H1 (cell line): ENCODE data around the gene SLC25A24.
"Not testable (repeated sequence)": the region's sequence is repeated elsewhere in the genome, so short reads cannot be mapped to it uniquely, and the experiment has no call there.

Experiments
- ATF3 ChIP-seq: IDR thresholded peaks from 2 replicates; pipeline ENCODE4 v1.6.1; 2011; ENCODE audit warnings: low read depth, mild to moderate bottlenecking, low read length; ENCODE audit not compliant: insufficient read depth
- CTCF ChIP-seq, 3 experiments: IDR thresholded peaks; 1 replicate in 2 of 3; 2 replicates in 1 of 3; pipeline versions ENCODE4 v1.5.1 to v1.6.1; 2011; ENCODE audit warnings: low read length in 3 of 3, mild to moderate bottlenecking in 3 of 3, inconsistent platforms in 2 of 3, low read depth in 1 of 3, moderate library complexity in 1 of 3; ENCODE audit not compliant: insufficient read depth in 1 of 3; ENCODE audit errors: control extremely low read depth in 1 of 3
- RFX5 ChIP-seq: IDR thresholded peaks from 2 replicates; pipeline ENCODE4 v1.6.1; 2011; ENCODE audit warnings: low read depth, low read length, improper control_type of control experiment, borderline replicate concordance
- RNF2 ChIP-seq: fragments of 200-900, 300-1000 bp; sonication (generic); IDR thresholded peaks from 2 replicates; pipeline ENCODE4 v1.7.1; 2016; ENCODE audit warnings: borderline replicate concordance, low read depth, mild to moderate bottlenecking, antibody characterized with exemption, low read length; ENCODE audit not compliant: poor library complexity, severe bottlenecking; ENCODE audit errors: missing control alignments
- SP4 ChIP-seq: IDR thresholded peaks from 2 replicates; pipeline ENCODE4 v1.6.1; 2012; ENCODE audit warnings: low read length, inconsistent platforms

DNA sequence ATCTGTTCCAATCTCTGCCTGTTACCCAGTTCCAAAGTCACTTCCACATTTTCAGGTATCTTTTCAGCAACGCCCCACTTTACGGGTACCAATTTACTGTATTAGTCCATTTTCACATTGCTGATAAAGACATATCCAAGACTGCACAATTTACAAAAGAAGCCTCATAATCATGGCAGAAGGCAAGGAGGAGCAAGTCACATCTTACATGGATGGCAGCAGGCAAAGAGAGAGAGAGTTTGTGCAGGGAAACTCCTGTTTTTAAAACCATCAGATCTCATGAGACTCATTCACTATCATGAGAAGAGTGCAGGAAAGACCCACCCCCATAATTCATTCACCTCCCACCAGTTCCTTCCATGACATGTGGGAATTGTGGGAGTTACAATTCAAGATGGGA lies 67.0 kb downstream of the SLC25A24 start:
- TF ChIP-seq SP4; RFX5; CTCF (IDR thresholded peaks at IDR 0.05; ENCODE audit: control extremely low read depth in 1 of 3, insufficient read depth in 1 of 3, low read depth in 1 of 3, low read length in 3 of 3); RNF2; ATF3: not testable (repeated sequence)
